Stimulated activated CD8-positive, alpha-beta memory T cell treated with anti-CD3 and anti-CD28 coated beads, Interleukin-7, amount 100 ng/mL, for 48 hours (primary cell): ENCODE results near the gene RAB19.

Experiments used
- DNase-seq, 2 donors: peaks; one replicate each; pipeline ENCODE4 v3.0.0-alpha.2; 2020; ENCODE audit warnings: low read depth in 1 of 2; ENCODE audit errors: extremely low read depth in 1 of 2

RAB19 gene

DNA sequence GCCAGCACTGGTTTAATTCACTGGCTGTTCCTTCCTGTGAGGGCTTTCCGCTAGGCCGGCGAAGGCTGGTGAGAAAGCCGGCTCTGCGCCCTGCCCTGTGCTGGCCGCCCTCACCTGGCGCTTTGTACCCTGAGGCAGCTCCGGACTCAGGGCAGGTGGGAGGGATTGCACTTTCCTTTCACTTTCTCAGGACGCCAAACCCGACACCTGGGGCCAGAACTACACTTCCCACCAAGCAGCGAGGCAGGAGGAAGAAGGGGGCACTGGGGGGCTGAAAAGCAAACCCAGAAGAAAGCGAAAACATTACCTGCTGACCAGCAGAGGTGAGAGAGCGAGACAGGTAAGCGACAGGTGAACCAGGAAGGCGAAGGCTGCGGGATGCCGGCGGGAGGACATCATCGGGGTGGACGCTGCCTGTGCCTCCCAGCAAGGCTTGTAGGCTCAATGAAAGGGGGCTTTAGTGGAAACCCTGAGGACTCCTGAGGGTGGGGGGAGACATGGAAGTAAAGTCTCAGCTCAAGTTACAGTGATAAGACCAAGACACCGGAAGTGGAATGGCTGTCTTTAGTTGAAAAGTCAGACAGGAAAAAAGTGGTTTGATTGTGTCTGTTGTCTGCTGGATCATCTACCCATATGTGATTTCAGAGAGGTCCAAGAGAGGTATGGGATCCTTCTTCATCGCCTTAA is at the start of gene RAB19:
Gene RAB19, plus strand, starts transcription at position 181 of the 687 bp plus-strand sequence. CDS start 3,589 bp downstream, outside the sequence.
- DNase-seq, result no peak

- no peak for DNase-seq
These were observed 45.8 kb upstream of the RAB19 start for GRCh38 chr7:140358024-140358411.

GRCh38 chr7:140358412-140359051 is 45.3 kb upstream of the RAB19 start:
- DNase-seq, result peak in 1 of 2 donors; percentile 26

- DNase-seq, result no peak
These were observed 43.1 kb upstream of the RAB19 start for GRCh38 chr7:140360697-140361229.

GRCh38 chr7:140364819-140365218 is 39.0 kb upstream of the RAB19 start:
- DNase-seq, result no peak

GRCh38 chr7:140367528-140367927 is 36.3 kb upstream of the RAB19 start:
- no peak for DNase-seq

DNA sequence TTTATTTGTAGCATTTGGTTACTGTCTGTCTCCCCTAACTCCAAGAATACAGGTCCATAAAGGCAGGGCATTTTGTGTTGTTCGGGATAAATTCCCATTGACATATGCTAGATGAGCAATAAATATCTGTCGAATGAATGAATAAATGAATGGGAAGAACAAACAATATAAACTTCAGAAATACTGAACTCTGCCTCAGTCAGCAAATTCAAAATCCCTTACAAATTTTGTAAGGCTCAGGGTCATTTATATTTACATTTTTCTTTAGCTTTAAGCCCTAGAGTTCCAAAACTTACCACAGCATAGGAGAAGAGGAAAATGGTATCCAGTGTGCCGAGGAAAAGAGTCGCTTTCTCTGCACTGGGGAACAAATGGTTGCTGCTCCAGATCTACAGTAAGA is 34.6 kb upstream of the RAB19 start:
- no peak for DNase-seq

DNA sequence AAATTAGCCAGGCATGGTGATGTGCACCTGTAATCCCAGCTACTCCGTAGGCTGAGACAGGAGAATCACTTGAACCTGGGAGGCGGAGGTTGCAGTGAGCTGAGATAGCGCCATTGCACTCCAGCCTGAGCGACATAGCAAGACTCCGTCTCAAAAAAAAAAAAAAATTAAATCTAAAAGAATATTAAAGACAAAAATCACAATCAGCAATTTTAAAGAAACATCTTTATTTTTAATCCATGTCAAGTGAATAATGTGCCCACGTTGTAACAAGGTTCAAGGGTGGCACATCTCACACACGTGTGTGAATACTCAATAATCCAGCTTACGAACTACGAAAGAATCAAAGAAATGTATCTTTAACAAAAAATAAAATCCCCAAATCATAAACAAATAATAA is 28.5 kb upstream of the RAB19 start:
- no peak for DNase-seq

DNA sequence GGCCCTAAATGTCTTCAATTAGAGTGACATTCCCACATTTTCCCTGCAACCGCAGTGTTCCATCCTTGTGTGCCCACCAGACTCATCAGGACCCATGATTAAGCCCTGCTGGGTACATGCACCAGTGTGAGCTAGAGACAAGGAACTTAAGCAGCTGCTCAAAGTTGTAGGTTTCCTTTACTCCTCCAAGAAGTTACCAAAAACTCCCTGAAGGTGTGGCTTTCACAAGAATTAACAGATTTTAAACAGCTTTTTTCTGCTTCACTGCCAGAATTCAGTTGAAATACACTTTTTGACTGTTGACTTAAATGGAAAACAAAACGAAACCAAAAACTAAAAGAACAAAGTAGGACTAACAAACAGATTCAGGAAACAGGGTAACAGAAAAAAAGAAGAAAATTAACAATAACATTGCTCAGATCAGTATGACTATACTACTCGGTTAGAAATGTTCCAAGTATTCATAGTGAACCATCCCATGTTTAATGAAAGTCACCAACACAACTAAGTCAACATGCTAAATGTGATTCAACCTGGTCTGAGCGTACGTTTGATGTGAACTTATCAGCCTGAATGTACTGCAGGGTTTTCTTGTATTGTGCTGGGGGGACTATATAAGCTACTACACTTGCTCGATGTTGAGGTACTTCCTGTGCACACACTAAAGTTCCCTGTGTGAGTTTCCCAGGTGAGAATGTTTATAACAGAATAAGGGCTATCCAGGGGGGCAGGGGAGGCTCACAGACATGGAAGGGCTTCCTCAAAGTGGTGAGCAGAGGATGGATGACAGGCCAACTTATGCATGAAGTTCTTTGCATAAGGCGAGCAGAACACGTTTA is 27.7 kb upstream of the RAB19 start:
- DNase-seq, result no peak

GRCh38 chr7:140383954-140384713 is 19.7 kb upstream of the RAB19 start:
- DNase-seq, result no peak

DNA sequence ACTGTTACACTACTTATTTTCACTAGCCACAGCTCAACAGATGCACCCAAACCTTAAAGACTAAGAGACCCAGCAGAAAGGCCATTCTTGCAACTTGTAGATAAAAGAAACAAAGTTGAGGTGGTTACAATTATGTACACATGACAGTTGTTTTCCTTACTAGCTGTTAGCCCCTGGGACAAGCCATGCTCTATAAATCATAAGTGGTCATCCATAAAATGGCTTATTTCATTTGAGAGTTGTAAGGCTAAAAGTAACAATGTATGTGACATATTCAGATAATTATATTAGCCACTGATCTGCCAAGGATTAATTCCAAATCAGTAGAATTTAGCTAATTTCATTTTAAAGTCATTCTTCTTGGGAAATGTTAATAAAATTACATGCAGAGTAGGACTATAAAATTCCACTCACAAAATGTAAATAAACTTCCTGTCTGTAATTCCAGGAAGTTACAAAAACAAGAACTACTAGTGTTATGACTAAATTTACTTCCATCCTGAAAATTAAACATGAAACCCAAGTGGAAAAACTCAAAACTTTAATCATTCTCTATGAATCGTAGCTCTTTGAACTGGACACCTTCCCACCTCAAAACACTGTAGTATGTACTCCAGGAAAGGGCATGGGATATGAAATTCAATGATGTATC is 18.8 kb upstream of the RAB19 start:
- no peak for DNase-seq

GRCh38 chr7:140389445-140389844 is 14.4 kb upstream of the RAB19 start:
- no peak for DNase-seq

DNA sequence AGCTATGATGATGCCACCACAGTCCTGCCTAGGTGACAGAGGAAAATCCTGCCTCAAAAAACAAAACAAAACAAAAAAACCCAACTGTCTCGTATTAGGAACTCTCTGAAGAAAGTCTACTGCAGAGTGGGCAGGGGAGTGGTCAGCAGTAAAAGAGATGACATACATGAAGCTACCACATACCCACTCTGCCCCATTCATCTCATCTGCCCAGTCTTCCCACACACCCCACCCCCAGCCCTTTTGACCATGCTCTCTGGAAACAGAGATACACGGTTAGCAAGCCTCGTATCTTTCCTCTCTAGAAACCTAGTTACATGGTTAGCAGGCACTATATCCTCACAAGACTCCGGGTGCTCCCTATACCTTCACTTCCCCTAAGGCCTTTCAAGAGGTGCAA is 13.8 kb upstream of the RAB19 start:
- no peak for DNase-seq

DNA sequence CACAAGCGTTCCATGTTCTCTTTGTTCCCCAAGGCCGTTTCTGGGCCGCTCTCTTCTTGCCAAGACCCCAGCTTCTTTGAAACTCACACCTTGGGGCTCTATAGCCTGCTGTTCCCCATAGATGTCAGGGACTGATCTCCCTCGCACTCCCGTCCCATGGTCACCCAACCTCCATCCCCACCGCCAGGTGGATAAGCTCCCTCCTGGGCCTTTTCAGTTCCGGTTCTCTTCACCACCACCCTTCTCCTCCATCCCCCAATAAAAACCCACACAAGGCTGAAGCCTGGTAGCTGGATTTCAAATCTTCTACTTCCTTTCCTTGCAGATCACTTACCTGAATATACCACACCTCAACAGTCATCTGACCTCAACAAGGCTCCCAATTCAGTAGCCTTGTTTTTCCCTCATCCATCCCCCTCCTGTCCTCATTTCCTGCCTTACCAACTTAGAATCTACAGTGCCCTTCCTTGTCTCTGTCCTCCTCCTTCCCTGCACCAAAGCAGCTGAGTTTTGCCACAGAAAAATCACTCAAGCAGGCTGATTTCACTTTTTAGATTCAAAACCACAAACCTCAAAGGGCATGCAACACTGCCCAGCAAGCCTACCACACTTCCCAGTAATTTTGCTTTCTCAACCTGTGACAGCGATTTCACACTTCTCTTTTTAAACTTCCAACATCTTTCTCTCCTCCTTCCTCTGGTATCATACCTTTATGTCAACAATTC is 13.2 kb upstream of the RAB19 start:
- DNase-seq, result no peak

- no peak for DNase-seq
These were observed 12.2 kb upstream of the RAB19 start for GRCh38 chr7:140391634-140392033.

GRCh38 chr7:140393756-140394306 is 10.0 kb upstream of the RAB19 start:
- DNase-seq, result no peak

DNA sequence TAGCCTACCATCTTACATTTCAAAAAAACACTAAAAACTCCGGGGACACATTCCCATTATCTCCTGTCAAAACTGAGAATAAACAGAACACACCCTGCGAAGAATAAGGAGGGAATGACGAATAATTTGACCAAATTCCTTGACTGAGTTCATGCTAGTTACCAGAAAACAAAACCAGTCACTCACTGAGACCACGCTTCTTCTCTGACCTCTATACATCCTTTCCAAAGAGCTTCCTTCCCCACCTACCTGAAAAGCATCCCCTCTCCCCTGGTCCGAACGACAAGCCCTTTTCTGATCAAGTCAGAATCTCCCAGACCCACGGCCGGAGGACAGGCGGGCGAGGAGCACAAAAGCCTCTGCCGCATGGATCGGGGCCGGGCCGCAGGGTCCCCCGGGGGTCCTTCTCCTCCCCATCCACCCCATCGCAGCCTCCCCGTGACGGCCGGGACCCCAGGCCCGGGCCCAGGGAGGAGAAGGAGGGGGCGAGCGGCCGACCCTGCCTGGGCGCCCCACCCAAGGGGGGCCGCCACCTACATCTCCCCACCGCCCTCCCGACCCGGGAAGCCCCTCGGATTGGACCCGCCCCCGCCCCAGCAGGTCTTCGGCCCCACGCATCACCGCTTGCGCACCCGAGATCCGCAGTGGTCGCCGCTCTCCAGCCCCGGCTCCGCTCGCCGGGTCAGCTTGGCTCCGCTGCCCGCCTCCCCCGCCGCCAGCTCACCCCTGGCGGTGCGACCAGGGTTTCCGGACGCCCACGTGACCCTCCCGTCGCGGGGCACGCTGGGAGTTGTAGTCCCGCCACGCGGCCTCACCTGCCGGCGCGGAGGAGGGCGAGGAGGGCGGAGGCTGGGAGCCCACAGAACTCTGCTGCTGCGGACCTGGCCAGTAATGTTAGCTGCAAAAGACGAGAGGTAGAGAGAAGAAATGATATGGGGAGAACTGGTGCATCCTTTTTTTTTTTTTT is 5.8 kb upstream of the RAB19 start, which contains the start of gene SLC37A3:
Gene SLC37A3, minus strand, starts transcription at position 747 of the 967 bp plus-strand sequence. CDS start 16,004 bp downstream, outside the sequence.
- DNase-seq, result peak; percentile 77 to 82

GRCh38 chr7:140398821-140399220 is 5.0 kb upstream of the RAB19 start:
- DNase-seq, result no peak
